HFF-Myc (cell line): ENCODE measurements around the gene ADARB1.

Source experiments
- DNase-seq: peaks from one replicate; pipeline ENCODE4 v3.0.0-alpha.2; 2011; ENCODE audit warnings: low read depth; ENCODE audit errors: extremely low read depth
- H3K4me3 ChIP-seq: replicated peaks from 2 replicates; pipeline ENCODE4 v1.5.1; 2011; ENCODE audit warnings: low read depth, mild to moderate bottlenecking, control low read depth, low read length
- TF ChIP-seq, protein P1 (sequence below): IDR thresholded peaks from 2 replicates; pipeline ENCODE4 v1.5.1; 2012; ENCODE audit warnings: mild to moderate bottlenecking, low read depth, low read length, control low read depth; ENCODE audit errors: missing control alignments

Gene ADARB1

DNA sequence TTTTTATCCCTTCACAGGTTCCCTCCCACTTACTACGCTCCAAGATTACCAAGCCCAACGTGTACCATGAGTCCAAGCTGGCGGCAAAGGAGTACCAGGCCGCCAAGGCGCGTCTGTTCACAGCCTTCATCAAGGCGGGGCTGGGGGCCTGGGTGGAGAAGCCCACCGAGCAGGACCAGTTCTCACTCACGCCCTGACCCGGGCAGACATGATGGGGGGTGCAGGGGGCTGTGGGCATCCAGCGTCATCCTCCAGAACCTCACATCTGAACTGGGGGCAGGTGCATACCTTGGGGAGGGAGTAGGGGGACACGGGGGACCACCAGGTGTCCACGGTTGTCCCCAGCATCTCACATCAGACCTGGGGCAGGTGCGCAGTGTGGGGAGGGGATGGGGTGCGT is 147.6 kb downstream of the ADARB1 start:
- TF ChIP-seq, protein P1, sequence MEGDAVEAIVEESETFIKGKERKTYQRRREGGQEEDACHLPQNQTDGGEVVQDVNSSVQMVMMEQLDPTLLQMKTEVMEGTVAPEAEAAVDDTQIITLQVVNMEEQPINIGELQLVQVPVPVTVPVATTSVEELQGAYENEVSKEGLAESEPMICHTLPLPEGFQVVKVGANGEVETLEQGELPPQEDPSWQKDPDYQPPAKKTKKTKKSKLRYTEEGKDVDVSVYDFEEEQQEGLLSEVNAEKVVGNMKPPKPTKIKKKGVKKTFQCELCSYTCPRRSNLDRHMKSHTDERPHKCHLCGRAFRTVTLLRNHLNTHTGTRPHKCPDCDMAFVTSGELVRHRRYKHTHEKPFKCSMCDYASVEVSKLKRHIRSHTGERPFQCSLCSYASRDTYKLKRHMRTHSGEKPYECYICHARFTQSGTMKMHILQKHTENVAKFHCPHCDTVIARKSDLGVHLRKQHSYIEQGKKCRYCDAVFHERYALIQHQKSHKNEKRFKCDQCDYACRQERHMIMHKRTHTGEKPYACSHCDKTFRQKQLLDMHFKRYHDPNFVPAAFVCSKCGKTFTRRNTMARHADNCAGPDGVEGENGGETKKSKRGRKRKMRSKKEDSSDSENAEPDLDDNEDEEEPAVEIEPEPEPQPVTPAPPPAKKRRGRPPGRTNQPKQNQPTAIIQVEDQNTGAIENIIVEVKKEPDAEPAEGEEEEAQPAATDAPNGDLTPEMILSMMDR, result no peak
- no peak for DNase-seq
- no peak overlapping the region for H3K4me3 ChIP-seq

DNA sequence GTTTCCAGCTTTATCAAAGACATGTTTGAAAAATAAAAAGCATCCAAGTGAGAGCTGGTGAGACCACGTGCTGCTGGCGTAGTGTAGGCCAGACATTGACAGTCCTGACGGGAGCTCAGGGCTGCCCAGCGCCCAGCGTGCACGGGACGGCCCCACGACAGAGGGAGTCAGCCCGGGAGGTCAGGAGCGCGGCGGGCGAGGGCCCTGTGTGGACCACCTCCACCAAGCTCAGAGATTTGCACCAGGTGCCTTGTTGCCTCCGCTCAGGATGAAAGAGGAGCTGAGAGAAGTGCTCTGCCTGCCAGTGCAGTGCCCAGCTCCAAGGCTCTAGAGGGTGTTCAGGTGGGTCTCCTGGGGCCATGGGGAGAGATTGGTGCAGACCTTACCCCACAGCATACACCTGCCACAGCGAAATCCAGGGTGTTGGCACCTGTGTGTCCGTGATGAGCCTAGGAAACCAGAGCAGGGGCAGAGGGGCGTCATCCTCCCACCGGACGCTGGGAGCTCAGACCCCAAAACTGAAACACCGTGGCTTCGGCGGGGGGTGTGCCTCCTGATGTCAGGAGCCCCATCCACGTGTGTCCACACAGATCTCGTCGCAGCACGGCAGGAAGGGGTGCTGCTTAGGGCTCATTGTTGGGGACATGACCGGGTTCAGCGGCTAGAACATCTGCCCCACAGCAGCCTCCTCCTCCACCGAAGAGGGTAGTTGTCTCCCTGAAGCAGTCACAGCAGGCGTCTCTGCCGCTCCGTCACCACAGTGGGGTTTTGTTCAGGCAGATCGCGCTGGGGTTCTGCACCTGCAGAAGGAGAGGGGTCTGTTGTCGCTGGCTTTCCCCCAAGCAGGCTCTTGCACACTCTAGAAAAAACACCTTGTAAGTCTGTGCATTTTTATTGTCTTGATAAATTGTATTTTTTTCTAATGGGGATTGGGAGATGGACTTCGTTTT is 149.1 kb downstream of the ADARB1 start:
- no peak for DNase-seq
- TF ChIP-seq, protein P1, result no peak
- H3K4me3 ChIP-seq, result no peak overlapping the region

DNA sequence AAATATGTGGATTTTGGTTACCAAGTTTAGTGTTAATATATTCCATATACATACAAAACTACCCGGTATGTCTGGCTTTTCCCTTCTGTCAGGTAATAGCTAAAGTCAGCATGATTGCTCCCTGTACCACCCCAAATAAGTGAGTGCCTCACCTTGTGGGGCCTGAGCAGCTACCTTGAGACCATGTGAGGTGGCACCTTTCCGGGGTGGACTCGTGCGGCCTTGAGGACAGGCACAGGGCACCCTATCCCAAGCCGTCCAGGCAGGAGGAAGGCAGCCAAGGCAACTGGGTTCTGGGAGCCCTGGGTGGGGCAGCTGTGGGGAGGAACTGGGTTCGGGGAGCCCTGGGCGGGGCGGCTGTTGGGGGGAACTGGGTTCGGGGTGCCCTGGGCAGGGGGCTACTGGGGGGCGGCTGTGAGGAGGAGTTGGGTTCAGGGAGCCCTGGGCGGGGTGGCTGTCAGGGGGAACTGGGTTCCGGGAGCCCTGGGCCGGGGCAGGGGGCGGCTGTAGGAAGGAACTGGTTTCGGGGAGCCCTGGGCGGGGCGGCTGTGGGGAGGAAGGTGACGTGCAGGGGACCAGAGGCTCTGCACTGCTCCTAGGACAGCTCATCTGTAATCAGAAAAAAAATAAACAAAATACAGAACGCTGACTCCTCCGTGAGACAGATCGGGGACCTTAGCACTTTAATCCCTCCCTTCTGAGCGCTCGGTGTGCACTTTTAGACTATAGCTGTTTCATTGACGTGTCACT is 150.0 kb downstream of the ADARB1 start:
- no peak for DNase-seq
- TF ChIP-seq, protein P1, result no peak
- H3K4me3 ChIP-seq, result no peak overlapping the region

DNA sequence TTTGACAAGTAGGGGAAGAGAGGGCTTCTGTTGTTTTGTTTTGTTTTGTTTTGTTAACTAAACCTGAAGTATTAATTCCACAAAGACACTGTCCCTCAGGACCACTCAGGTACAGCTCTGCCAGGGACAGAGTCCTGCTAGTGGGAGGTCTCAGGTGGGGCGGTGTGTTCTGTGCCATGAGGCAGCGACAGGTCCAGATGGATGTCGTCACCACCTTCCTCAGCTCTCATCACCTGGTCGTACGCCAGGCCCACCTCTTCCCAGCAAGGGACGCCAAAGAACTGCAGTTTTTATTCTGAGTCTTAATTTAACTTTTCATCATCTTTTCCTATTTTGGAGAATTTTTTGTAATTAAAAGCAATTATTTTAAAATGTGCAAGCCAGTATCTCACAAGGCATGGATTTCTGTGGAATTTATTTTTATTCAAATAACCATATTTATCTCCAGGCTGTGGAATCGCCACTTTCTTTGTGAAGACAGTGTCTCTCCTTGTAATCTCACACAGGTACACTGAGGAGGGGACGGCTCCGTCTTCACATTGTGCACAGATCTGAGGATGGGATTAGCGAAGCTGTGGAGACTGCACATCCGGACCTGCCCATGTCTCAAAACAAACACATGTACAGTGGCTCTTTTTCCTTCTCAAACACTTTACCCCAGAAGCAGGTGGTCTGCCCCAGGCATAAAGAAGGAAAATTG is 150.8 kb downstream of the ADARB1 start:
- DNase-seq, result no peak
- H3K4me3 ChIP-seq, result no peak overlapping the region
- TF ChIP-seq, protein P1, result no peak

DNA sequence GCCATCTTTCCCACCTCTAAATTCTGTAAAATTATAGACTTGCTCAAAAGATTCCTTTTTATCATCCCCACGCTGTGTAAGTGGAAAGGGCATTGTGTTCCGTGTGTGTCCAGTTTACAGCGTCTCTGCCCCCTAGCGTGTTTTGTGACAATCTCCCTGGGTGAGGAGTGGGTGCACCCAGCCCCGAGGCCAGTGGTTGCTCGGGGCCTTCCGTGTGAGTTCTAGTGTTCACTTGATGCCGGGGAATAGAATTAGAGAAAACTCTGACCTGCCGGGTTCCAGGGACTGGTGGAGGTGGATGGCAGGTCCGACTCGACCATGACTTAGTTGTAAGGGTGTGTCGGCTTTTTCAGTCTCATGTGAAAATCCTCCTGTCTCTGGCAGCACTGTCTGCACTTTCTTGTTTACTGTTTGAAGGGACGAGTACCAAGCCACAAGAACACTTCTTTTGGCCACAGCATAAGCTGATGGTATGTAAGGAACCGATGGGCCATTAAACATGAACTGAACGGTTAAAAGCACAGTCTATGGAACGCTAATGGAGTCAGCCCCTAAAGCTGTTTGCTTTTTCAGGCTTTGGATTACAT is 151.5 kb downstream of the ADARB1 start:
- DNase-seq, result no peak
- TF ChIP-seq, protein P1, result no peak
- H3K4me3 ChIP-seq, result no peak overlapping the region

DNA sequence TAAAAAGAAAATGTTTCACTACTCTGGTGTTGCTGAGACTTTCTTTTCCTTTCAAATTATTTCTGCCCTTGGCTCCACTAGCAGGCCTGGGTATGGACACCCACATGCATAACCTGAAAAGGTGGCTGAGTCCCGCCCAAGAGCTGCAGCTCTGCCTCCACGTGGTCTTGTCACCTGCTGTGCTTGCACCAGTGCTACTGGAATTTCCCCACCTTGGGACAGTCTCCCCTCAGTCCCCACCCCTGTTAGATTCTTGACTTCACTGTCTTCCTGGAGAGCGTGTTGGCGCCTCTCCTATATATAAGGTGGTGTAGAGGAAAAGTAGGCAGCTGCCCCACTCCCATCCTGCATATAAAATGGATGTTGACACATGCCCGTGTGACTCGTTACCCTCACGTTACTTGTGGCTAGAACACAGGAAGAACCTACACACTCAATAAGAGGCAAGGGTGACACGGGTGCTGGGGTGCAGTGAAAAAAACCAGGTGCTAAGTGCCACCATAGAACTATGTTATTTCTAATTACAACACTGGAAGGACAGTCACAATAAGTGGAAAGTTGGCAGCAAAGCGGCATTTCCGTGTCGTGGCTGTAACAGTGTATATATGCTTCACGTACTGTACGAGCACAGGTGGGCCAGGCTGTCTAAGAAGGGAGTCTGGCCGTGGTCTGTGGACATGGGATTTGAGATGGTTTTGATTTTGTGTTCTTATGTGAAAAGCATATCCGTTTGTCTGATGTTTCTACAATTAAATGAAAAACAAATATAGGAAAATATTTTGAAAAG is 152.4 kb downstream of the ADARB1 start:
- TF ChIP-seq, protein P1, result no peak
- H3K4me3 ChIP-seq, result no peak overlapping the region
- DNase-seq, result no peak
